ENCODE data around the gene RAB8B.

The RAB8B gene

DNA sequence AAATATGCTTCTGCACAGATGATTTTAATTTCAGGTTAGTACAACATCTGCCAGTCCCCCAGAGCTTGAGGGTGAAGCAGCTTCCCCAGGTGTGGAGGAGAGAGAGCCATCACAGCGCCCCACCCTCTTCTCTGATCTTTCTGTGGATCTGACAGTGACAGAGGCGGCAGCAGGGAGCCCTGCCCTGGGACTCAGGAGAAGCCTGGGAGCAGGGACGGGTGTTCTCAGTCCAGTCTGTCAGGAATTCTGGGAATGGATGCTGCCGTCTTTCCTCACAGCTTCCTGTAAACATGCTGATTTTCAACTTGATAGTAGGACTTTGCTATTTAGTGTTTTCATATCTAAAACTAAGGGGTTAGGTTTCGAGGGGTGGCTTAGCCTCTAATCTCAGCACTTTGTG is 11.4 kb upstream of the RAB8B start:
- intact Hi-C loops (cut with DNase I): no loop called here
- DNase-seq: no peak

DNA sequence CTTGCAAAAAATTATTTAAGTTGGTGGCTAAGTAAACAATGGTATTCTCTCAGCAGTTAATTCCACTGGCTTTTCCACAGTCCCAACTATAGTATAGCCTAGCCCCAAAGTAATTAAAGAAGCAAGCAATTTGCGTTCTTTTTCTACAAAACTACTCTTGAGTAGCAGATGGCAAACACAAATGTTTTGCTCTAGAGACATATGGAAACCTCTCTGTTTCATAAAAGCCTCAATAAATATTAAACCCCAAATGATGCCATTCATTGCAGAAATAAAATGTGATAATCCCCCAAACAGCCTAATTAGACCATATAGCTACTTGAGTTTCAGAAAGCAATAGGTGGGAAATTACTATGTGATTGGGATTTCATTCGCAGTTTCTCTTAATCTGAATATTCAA is 8.7 kb upstream of the RAB8B start:
- no peak for DNase-seq
- intact Hi-C loops (cut with DNase I): no loop called here

DNA sequence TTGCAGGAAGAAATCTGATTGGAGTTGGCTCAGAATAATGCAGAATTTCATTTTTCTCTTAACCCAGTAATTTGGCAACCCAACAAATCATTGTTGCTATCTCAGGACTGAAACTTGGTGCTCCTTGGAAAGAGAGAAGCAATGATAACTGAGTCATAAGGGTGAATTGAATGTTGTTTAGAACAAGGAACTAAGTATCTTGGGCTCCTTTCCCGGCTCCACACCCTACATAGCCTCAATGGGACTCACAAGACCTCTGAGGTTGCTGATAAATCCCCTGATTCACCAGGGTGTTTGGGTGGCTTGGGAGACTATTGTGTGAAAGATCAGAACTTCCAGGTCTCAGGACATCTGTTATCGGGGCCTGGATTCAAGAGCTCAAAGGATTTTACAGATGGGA is 7.8 kb upstream of the RAB8B start:
- no peak for DNase-seq
- intact Hi-C loops (cut with DNase I): no loop called here

DNA sequence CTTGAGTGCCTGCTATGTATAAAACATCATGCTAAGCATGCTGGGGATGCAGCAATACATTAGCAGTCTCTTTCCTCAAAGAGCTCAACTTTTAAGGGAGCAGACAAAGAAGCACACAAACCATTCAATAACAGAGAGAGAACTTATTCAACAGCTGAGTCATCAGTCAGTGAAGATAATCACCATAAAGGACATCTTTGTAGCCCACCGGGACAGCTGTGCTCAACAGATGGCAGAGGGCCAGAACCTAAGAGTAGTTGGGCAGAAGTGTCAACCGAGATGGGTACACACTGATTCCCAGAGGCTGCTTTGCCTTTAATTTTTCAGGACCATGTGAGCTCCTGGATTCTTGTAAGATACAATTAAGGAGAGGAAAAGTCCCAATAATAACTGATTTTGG is 4.2 kb upstream of the RAB8B start:
- intact Hi-C loops (cut with DNase I): loop anchor here (5.0 kb wide), 2 partner anchors 92 to 138 kb away; partner anchors contain the start of gene APH1B
- peak in 10 of 42 donors; percentile 10 to 48 (median 21) for DNase-seq

DNA sequence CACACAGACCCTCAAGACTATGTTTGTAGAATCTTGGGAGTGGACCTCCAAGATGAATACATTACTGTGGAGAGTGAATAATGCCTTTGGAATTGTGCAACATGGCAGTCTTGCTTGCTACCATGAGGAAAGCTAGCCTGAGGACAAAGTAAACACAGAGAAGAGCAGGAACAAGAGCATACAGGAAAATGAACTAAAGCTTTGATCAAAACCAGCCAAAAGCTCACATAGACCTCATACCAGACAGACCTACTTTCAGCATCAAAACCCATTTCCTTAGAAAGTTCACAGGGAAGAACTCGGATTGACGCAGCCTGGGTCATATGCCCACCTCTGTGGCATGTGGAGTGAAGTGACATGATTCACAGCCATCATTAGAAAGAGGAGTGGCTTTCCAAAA is 3.3 kb upstream of the RAB8B start:
- intact Hi-C loops (cut with DNase I): loop anchor here (5.0 kb wide), 2 partner anchors 91 to 139 kb away; partner anchors contain the start of gene APH1B
- no peak for DNase-seq

DNA sequence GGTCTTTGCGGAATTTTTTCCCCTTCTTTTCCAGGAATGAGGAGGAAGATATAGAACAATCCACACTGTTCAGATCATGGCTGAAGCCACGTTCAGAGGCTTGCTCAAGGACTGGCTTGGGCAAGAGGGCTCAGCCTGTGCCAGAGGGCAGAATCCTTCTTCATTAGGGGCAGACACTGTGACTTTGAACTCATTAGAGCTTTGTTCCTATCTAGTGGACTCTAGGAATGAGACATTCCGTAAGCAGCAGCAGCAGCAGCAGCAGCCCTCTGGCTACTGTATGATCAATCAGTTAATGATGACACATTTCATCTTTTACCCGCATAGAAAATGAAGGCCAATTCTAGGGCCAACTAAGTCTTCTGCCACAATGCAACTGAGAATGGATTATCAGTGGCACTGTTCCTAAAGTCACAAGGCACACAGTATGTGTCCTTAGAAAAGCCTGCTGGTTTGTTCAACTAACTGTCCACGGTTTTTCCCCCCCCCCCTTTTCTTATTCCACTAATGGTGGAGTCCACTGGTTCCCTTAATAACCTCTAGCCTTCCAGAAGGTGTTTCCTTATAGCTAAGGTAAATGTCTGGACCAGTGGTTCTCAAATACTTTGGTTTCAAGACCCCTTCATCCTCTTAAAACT is 1.7 kb upstream of the RAB8B start:
- no peak for DNase-seq
- intact Hi-C loops (cut with DNase I): loop anchor here (2.0 to 5.0 kb wide), 3 partner anchors 31 to 140 kb away; partner anchors contain the start of genes APH1B and RPS27L

DNA sequence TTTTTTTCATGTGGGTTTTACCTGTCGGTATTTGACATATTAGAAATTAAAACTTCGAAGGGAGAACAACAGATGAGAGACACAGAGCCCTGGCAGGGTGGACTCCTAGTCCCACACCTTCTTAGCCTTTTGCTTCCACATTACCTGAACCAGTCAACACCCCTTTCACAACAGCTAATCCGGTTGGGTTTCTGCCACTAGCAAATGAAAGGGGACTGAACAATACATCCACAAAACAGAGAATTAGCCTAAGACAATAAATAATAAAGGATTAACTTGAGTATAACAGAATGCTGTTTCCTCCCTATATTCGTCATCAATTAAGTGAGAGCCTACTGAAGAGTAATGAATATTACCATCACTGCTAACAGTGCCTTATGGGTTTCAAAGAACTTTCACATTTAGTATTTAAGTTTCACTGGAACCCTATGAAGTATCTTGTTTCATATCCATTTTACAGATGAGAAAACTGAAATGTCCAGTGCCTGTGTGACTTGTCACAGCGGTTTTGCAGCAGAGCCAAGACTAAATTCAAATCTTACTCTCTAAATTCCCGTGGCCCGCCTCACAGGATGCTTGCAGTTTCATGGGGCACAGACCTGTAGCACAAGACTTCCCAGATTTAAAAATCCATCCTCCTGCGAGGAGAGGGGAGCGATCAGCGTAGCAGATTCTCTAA is 1.0 kb upstream of the RAB8B start:
- intact Hi-C loops (cut with DNase I): loop anchor here (2.0 to 5.0 kb wide), 3 partner anchors 32 to 141 kb away; partner anchors contain the start of genes APH1B and RPS27L
- DNase-seq: peak in 1 of 42 donors; percentile 17

DNA sequence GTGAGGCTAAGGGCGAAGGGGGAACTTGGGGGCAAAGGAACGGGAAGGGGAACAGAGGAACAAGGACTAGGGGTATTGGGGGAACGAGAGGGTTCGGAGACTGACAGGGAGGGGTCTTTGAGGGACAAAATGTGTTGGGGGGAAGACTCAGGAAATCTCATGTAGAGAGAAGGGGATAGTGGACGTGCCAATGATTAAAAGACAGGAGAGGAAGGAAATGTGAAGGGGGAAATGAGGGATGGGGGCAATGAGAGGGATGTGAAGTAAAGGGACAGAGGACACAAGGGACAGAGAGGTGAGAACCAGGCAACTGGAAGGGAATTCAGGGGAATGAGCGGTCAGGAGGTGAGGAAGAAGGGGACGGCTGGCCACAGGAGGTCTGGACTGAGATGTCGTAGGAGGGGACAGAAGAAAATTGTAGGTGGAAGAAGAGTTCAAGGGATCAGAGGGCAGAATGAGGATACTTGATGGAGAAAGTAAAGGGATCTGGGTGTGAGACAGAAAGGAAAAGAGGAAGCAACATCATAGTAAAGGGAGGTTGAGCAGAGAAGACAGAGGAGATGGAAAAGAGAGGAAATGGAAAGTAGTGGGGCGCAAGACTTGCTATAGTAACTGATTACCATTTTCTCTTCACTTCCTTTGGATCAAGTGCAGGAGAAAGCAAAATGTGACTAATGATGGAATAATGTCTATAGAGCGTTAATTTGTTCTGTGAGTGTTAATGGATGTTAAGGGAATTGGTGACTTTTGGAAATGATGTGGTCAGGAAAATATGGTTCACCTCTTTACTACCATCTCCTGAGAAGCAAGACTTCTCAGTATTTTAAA is 749 bp downstream of the RAB8B start:
- DNase-seq: no peak
- intact Hi-C loops (cut with DNase I): loop anchor here (2.0 to 5.0 kb wide), 3 partner anchors 33 to 143 kb away; partner anchors contain the start of genes APH1B and RPS27L

DNA sequence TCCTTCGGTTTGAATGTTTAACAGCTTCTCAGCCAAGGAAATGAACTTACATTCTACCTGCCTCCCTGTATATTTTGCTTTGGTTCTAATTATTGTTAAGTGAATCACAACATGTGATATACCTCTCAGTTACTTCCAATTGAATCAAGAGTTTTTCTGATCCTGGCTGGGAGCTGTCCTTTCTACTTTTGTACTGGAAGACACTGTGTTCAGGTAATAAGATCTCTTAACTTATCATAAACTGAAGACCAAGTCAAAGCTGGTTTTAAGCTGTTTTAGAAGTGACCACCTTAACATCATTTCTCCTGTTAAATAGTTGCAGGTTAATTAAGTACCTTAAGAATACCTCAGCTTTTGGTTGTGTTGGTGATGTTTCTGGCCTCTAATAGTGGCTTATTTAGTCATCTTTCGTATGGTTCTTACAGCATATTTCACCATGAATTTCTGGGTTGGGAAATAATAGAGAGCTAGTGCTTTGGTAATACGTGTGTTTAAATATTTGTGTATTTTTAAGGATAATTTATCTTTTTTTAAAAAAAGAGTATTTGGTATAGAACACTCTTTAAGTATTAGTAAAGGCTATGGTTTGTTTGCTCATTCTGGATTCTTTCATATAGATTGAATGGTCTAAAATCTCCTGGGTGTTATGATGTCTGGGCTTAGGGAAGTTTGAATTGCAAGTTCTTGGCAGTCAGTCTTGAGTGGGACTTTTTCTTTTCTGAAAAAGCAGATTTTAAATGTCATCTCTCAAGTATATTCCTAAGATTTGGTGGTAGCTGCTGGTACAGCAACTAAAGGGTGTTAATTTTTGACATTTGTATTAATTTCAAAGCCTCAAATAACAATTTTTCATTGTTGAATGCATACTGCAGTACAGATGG is 1.6 kb downstream of the RAB8B start:
- intact Hi-C loops (cut with DNase I): no loop called here
- no peak for DNase-seq

DNA sequence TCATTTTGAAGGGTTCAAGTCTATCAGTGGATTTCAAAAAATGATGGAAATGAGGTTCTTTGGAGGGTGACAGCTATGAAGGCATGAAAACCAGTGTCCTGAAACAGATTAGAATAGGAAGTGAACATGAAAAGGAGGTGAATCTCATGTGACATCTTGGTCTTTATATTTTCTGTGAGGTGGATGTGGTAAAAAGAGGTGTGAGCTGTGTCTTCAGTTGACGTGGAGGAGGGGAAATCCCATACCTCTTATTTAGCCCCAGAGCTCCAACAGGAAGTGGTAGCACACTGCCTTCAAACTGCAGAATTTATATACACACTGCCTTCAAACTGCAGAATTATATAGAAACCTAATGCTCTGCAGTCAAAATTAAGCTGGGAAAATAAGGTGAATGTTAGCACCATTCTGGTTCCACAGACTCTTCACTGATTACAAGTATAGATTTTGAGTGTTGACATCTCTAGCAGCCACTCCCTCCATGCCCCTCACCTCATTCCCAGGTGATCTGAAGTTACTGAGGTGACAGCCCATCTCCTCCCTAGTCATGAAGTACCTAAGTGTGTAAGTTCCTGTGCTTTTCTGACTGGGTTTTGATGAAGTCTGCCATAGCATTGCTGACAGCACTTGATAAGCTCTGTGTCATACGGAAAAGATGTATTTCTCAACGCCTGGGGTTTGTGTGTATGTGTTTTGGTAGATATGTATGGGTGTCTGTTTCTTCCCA is 2.7 kb downstream of the RAB8B start:
- no peak for DNase-seq
- intact Hi-C loops (cut with DNase I): no loop called here

DNA sequence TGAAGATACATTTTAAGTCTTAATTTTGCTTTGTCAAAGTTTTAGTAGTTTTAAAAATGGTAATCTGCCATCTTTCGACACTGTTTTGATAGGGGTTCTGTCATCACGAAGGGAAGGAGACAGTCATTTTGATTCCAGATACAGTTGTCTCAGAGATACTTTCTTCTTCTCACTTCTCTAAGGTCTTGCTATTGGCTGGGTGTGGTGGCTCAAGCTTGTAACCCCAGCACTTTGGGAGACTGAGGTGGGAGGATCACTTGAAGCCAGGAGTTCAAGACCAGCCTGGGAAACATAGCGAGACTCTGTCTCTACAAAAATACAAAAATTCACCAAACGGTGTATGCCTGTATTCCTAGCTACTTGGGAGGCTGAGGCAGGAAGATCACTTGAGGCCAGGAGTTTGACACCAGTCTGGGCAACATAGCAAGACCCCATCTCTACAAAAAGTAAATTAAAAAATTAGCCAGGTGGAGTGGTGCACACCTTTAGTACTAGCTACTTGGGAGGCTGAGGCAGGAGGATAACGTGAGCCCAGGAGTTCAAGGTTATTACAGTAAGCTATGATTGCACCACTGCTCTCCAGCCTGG is 3.3 kb downstream of the RAB8B start:
- no peak for DNase-seq
- intact Hi-C loops (cut with DNase I): no loop called here

DNA sequence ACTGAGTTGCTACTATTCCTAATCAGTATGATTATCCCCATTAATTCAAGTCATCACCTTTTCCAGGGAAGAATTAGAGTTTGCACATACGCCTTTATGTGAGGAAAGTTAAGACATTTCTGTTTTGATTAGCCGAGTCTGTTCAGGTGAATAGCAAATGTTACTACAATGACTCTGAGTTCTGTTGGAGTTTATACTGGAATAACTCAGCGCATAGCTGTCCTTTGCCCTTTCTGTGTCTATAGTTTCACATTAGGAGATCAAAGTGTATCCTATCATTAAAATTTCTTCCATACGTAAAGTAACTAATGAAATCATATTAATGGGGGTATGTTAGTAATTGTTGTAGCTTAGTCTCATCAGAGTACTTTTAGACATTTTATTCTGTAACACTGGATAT is 4.9 kb downstream of the RAB8B start:
- intact Hi-C loops (cut with DNase I): no loop called here

DNA sequence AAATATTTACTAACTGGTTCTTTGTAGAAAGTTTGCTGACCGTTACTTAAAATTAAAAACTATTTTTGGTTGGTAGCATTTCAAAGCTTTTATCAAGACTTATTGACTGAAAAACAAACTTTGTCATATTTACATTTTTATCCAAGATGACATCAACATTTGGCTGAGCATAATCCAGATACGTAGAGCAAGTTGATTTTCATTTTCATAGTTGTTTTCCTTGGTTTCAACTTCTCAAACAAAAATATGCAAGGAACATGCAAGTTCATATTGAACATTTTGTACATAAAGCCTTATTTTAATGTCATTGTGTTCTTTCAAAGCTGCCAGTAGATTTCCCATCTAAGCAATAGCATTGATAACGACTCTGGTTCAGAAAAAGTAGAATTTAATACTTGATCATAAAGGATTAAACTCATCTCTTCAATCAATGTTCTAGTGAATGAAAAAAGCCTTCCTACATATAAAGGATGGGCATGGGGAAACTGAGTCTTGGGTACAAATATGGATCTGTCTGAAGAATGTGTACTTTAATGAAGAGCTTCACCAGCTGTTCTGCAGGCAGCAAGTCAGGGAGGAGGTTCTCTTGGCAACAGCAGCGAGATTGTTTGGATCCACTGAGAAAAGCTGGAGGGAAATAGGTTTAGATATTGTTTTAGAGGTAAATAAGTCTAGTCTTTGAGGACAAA is 5.6 kb downstream of the RAB8B start:
- no peak for DNase-seq
- intact Hi-C loops (cut with DNase I): no loop called here

More for the DNA sequence above, 4.9 kb downstream of the RAB8B start:
- no peak for DNase-seq

DNA sequence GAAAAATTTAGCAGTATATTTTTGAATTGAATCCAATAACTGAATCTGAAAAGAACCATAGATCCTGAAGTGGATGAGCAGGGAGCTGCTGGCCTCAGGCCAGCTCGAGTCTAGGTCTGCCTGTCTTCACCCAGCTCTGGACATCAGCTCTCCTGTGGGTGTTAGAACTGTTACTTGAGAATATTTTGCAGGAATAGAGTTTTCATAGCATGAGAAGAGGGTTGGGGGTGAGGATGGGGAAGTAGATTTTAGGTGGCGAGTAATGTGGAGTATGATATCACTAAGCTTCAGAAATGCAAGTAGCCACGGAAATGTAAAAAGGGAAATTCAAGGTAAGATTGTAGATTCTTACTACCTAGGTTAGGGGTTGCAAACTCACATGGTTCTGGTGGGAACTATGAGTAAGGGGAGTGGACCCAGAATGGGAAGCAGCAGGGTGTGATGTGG is 6.2 kb downstream of the RAB8B start:
- peak in 5 of 42 donors; percentile 15 to 38 (median 27) for DNase-seq
- intact Hi-C loops (cut with DNase I): no loop called here

DNA sequence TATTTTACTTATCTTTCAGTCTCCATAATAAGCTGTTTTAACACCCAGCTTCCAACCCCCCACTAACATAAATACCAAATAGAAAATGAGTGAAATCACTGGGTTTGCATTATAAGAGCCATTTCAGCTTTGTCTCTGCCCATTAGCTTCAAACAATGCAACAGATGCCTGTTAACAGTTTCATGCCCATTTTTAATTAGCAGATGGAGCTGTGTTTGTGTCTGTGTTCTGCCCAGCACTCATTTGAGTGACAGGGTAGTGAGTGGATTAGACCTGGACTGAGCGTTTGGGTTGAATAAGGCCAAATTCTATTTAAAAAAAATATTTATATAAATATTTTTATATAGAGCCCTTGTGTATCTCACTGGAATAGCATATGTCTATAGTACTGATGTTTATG is 7.4 kb downstream of the RAB8B start:
- intact Hi-C loops (cut with DNase I): no loop called here
- DNase-seq: no peak

DNA sequence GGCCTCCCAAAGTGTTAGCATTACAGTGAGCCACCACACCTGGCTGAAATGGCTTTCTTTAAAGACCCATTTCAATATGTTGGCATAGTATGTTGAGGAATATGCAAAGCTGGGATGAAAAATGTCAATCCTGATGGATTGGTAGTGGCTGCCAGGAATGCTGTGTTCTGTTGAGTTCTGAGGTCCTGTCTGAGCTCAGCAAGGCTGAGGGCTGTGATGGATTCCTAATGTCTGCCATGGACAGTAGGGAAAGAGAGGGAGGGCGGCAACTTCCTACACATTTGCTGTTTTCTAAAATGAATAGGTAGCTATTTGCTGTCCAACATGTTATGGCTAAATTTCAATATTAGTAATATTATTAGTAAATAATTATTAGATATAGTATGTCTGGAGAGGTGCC is 8.2 kb downstream of the RAB8B start:
- intact Hi-C loops (cut with DNase I): no loop called here
- DNase-seq: no peak

All from head of caudate nucleus (tissue), 42 donors.